CD4-positive, alpha-beta T cell (primary cell): ENCODE data around the gene PROCA1. TPM values are rescaled to one million over a fixed set of nuclear protein-coding genes. Genes with fewer than 3 reads are reported as not detected.
"Not testable (repeated sequence)": the region's sequence is repeated elsewhere in the genome, so short reads cannot be mapped to it uniquely, and the experiment has no call there.

Source experiments
- ATAC-seq: fragments of 200-7000 bp; cut with Tn5 transposase; one replicate; pipeline ENCODE4 v1.10.0; 2022; ENCODE audit warnings: mild to moderate bottlenecking; ENCODE audit not compliant: poor library complexity
- CTCF ChIA-PET: fragments of 350-600 bp; sonication (Branson Sonifier 250); formaldehyde crosslinking; loops from one replicate; lab custom pipeline; 2021; ENCODE audit warnings: antibody characterized with exemption, inconsistent platforms; lab: Charles Lee
- POLR2A ChIA-PET: fragments of 350-600 bp; sonication (Branson Sonifier 250); formaldehyde crosslinking; loops from one replicate; lab custom pipeline; 2021; ENCODE audit warnings: antibody characterized with exemption, inconsistent platforms; lab: Charles Lee
- DNase-seq, 14 experiments: peaks; one replicate each; pipeline ENCODE4 v3.0.0-alpha.2; 2013 to 2020; ENCODE audit warnings: mixed read lengths in 2 of 14
- H3K27ac ChIP-seq, 2 donors: one replicate each; pipeline versions ENCODE4 v1.5.1 to v1.7.0; 2013; ENCODE audit warnings: low read length in 2 of 2, low read depth in 1 of 2, mild to moderate bottlenecking in 1 of 2
- H3K27me3 ChIP-seq, 2 experiments: 1 replicate in 1 of 2; 2 replicates in 1 of 2; pipeline versions ENCODE4 v1.6.1 to v1.7.0; 2013; ENCODE audit warnings: low read length in 2 of 2, control low read depth in 1 of 2, mild to moderate bottlenecking in 1 of 2, moderate library complexity in 1 of 2; ENCODE audit not compliant: insufficient read depth in 2 of 2, control insufficient read depth in 1 of 2
- H3K36me3 ChIP-seq: one replicate; pipeline ENCODE4 v1.6.1; 2013; ENCODE audit warnings: low read length, control low read depth; ENCODE audit not compliant: insufficient read depth
- H3K4me1 ChIP-seq: one replicate; pipeline ENCODE4 v1.6.1; 2013; ENCODE audit warnings: low read length, control low read depth; ENCODE audit not compliant: insufficient read depth
- H3K4me3 ChIP-seq: one replicate; pipeline ENCODE4 v1.5.1; 2013; ENCODE audit warnings: mild to moderate bottlenecking, low read length, moderate library complexity
- H3K9me3 ChIP-seq, 2 experiments: 1 replicate in 1 of 2; 2 replicates in 1 of 2; pipeline versions ENCODE4 v1.6.1 to v1.7.0; 2013; ENCODE audit warnings: low read length in 2 of 2, mild to moderate bottlenecking in 2 of 2, control low read depth in 1 of 2, moderate library complexity in 1 of 2; ENCODE audit not compliant: control insufficient read depth in 1 of 2, insufficient read depth in 1 of 2
- H3K27ac Mint-ChIP-seq: one replicate; pipeline ENCODE4 v1.8.0; 2020; ENCODE audit warnings: mixed read lengths
- H3K27me3 Mint-ChIP-seq: one replicate; pipeline ENCODE4 v1.8.0; 2021; ENCODE audit warnings: mixed read lengths
- H3K36me3 Mint-ChIP-seq: one replicate; pipeline ENCODE4 v1.8.0; 2021; ENCODE audit warnings: low read depth, mixed read lengths
- H3K4me1 Mint-ChIP-seq: one replicate; pipeline ENCODE4 v1.8.0; 2021; ENCODE audit warnings: low read depth, mixed read lengths
- H3K4me3 Mint-ChIP-seq: one replicate; pipeline ENCODE4 v1.8.0; 2020; ENCODE audit warnings: mild to moderate bottlenecking, mixed read lengths
- H3K9me3 Mint-ChIP-seq: one replicate; pipeline ENCODE4 v1.8.0; 2020; ENCODE audit warnings: mixed read lengths
- intact Hi-C, 2 experiments: fragments of 100-400 bp; cut with DNase I in 1 of 2; cut with micrococcal nuclease in 1 of 2; formaldehyde crosslinking; loops; one replicate each; pipeline versions ENCODE4 v1.15.1 to v1.9.0; 2023 to 2025; cut with DNase I, micrococcal nuclease
- total RNA-seq, 174 experiments: library from RNA in 2 of 174; stranded (reverse) in 2 of 174; gene quantifications; one replicate each; pipeline ENCODE4 v1.2.3 and lab custom pipeline; 2021 to 2026
- TF ChIP-seq, protein P1 (sequence below): fragments of 200-600 bp; IDR thresholded peaks from one replicate; pipeline ENCODE4 v1.8.0; 2022; ENCODE audit warnings: antibody characterized with exemption, mild to moderate bottlenecking

PROCA1 gene
- total RNA-seq, 2 experiments from 2014 or later, result 3.5 to 4.1 TPM

DNA sequence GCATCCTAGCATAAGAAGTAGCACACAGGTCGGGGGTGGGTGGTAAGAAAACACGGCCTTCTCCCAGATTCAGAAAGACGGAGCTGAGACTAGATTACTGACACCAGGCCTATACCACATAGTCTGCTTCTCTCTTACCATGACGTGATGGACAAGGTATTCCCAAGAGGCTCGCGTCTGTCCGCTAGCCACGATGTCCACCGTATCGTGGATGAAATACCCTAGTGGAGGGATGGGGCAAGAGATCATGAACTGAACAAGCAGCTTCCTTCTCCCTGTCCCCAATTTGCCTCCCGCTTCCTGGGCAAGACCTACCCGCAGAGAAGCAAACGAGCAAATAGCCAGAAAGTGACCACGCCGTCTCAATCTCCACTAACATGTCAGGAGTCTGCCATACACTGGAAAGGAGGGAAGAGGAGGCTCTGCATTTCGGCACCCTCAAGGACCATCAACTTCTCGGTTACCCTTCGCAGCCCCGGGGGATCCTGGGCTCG, 13.5 kb upstream of the PROCA1 start:
- Mint-ChIP-seq H3K27me3 (no peaks in the 10 kb centered on the region), H3K4me1 (peaks cover 76% of the 10 kb centered on the region), H3K27ac (peak overlapping the region; percentile 67), H3K36me3 (peaks cover 64% of the 10 kb centered on the region), H3K4me3 (peak overlapping the region; percentile 86), H3K9me3 (no peaks in the 10 kb centered on the region)
- ChIA-PET POLR2A (interaction anchor here (0.8 to 6.5 kb wide), 5 partner anchors 14 to 226 kb away, joined by 3 to 149 read pairs (median 19); partner anchors contain the start of genes BLTP2, PHF12 and PROCA1), CTCF (interaction anchor here (4.4 to 10.8 kb wide), 3 partner anchors 15 to 38 kb away, joined by 24 to 373 read pairs (median 70); partner anchors contain the start of genes PROCA1 and TRAF4)
- intact Hi-C loops, result loop anchor here (2.0 to 5.0 kb wide), 6 partner anchors 37 to 392 kb away; partner anchors contain the start of gene BLTP2 (in 1 of the 2)
- H3K27me3 ChIP-seq, result no peaks in the 10 kb centered on the region
- H3K9me3 ChIP-seq, result no peaks in the 10 kb centered on the region
- peak overlapping the region; percentile 75 for H3K4me3 ChIP-seq
- no peak overlapping the region for H3K27ac ChIP-seq
- H3K4me1 ChIP-seq, result peaks cover 79% of the 10 kb centered on the region
- DNase-seq (peak in 1 of 14 experiments; percentile 43), ATAC-seq (no peak)
- TF ChIP-seq, protein P1, sequence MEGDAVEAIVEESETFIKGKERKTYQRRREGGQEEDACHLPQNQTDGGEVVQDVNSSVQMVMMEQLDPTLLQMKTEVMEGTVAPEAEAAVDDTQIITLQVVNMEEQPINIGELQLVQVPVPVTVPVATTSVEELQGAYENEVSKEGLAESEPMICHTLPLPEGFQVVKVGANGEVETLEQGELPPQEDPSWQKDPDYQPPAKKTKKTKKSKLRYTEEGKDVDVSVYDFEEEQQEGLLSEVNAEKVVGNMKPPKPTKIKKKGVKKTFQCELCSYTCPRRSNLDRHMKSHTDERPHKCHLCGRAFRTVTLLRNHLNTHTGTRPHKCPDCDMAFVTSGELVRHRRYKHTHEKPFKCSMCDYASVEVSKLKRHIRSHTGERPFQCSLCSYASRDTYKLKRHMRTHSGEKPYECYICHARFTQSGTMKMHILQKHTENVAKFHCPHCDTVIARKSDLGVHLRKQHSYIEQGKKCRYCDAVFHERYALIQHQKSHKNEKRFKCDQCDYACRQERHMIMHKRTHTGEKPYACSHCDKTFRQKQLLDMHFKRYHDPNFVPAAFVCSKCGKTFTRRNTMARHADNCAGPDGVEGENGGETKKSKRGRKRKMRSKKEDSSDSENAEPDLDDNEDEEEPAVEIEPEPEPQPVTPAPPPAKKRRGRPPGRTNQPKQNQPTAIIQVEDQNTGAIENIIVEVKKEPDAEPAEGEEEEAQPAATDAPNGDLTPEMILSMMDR, result no peak
- H3K36me3 ChIP-seq, result peaks cover 47% of the 10 kb centered on the region

DNA sequence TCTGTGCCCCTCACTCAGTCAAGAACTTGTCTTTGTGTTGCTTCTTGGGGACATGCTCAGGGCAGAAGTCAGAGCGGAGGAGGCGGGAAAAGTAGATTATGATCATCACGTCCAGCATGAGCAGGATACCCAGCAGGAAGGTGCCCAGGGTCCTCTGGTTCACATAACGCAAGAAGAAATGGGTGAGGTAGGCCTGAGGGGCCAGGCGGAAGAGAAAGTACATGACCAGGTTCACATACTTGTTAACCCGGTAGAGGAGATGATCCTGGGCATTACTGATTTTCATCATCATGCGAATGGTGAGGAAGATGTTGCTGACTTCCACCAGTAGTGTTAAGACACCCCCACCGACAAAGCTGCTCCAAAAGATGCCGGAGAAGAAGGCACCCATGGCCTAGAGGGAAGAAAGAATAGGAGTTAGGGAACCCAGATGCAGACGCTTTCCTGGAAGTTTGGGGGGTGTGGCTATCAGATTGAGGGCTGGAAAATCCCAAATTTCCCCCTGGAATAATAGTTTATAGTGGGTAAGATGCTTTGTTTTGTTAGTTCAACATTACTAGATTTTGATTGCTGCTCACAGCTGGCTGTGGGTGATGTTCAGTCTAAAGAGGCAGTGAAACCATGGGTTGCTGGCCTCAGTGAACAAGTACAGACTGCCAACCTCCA, 12.9 kb upstream of the PROCA1 start:
- Histone ChIP-seq H3K9me3 (no peaks in the 10 kb centered on the region), H3K27ac (peak overlapping the region in 1 of 2 donors; percentile 35), H3K27me3 (no peaks in the 10 kb centered on the region), H3K4me1 (peaks cover 82% of the 10 kb centered on the region), H3K36me3 (peaks cover 47% of the 10 kb centered on the region), H3K4me3 (no peak overlapping the region)
- Mint-ChIP-seq H3K4me3 (peak overlapping the region; percentile 86), H3K27me3 (no peaks in the 10 kb centered on the region), H3K36me3 (peaks cover 70% of the 10 kb centered on the region), H3K27ac (peak overlapping the region; percentile 67), H3K9me3 (no peaks in the 10 kb centered on the region), H3K4me1 (peaks cover 78% of the 10 kb centered on the region)
- TF ChIP-seq, protein P1, result no peak
- ChIA-PET CTCF (interaction anchor here (4.4 to 10.8 kb wide), 3 partner anchors 14 to 38 kb away, joined by 24 to 373 read pairs (median 70); partner anchors contain the start of genes PROCA1 and TRAF4), POLR2A (interaction anchor here (0.8 to 6.5 kb wide), 3 partner anchors 13 to 227 kb away, joined by 3 to 149 read pairs (median 58); partner anchors contain the start of genes PHF12 and PROCA1)
- intact Hi-C loops, result loop anchor here (2.0 to 5.0 kb wide), 6 partner anchors 38 to 393 kb away; partner anchors contain the start of gene BLTP2 (in 1 of the 2)
- ATAC-seq (no peak), DNase-seq (no peak)

DNA sequence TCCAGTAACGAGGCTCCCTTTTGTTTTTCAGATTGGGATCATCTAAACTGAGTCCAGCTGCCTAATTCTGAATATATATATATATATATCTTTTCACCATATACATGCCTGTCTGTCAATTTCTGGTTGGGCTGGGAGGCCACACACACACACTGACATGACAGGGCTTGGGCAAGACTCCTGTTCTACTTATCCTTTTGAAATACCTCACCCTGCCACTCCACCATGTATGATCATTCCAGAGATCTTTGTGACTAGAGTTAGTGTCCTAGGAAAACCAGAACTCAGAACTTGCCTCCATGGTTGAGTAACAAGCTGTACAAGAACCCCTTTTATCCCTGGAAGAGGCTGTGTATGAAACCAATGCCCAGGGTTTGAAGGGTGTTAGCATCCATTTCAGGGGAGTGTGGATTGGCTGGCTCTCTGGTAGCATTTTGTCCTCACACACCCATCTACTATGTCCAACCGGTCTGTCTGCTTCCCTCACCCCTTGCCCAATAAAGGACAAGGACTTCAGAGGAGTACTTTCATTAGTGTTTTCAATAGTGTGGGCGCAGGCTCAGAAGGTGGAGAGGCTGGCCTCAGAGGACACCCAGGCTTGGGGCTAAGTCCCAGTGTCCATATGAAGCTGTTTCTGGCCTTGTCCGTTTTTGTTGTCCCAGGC, 12.3 kb upstream of the PROCA1 start:
- not testable (repeated sequence) for ATAC-seq, H3K9me3 ChIP-seq, H3K27me3 Mint-ChIP-seq, H3K9me3 Mint-ChIP-seq, H3K27ac ChIP-seq, H3K27me3 ChIP-seq, H3K4me3 ChIP-seq, DNase-seq
- Mint-ChIP-seq H3K4me3 (peak overlapping the region; percentile 86), H3K36me3 (peaks cover 72% of the 10 kb centered on the region), H3K4me1 (peaks cover 82% of the 10 kb centered on the region), H3K27ac (peak overlapping the region; percentile 67)
- ChIA-PET POLR2A (interaction anchor here (5.7 to 6.5 kb wide), 2 partner anchors 13 to 227 kb away, joined by 58 to 149 read pairs; partner anchors contain the start of genes PHF12 and PROCA1), CTCF (interaction anchor here (1.4 to 10.8 kb wide), 3 partner anchors 24 to 178 kb away, joined by 3 to 373 read pairs (median 70); partner anchors contain the start of gene TRAF4)
- Histone ChIP-seq H3K4me1 (peaks cover 80% of the 10 kb centered on the region), H3K36me3 (peaks cover 47% of the 10 kb centered on the region)
- intact Hi-C loops, result loop anchor here in 1 of 2 experiments (2.0 kb wide), 1 partner anchor 393 kb away; no protein-coding TSS in a partner anchor
